CD4-positive, alpha-beta T cell (primary cell): ENCODE data around the gene HDLBP. TPM values are rescaled to one million over a fixed set of nuclear protein-coding genes. Genes with fewer than 3 reads are reported as not detected.
"Not testable (repeated sequence)": the region's sequence is repeated elsewhere in the genome, so short reads cannot be mapped to it uniquely, and the experiment has no call there.

Experiments
- ATAC-seq: fragments of 200-7000 bp; cut with Tn5 transposase; one replicate; pipeline ENCODE4 v1.10.0; 2022; ENCODE audit warnings: mild to moderate bottlenecking; ENCODE audit not compliant: poor library complexity
- CTCF ChIA-PET: fragments of 350-600 bp; sonication (Branson Sonifier 250); formaldehyde crosslinking; loops from one replicate; lab custom pipeline; 2021; ENCODE audit warnings: antibody characterized with exemption, inconsistent platforms; lab: Charles Lee
- POLR2A ChIA-PET: fragments of 350-600 bp; sonication (Branson Sonifier 250); formaldehyde crosslinking; loops from one replicate; lab custom pipeline; 2021; ENCODE audit warnings: antibody characterized with exemption, inconsistent platforms; lab: Charles Lee
- DNase-seq, 14 experiments: peaks; one replicate each; pipeline ENCODE4 v3.0.0-alpha.2; 2013 to 2020; ENCODE audit warnings: mixed read lengths in 2 of 14
- H3K27ac ChIP-seq, 2 donors: one replicate each; pipeline versions ENCODE4 v1.5.1 to v1.7.0; 2013; ENCODE audit warnings: low read length in 2 of 2, low read depth in 1 of 2, mild to moderate bottlenecking in 1 of 2
- H3K27me3 ChIP-seq, 2 experiments: 1 replicate in 1 of 2; 2 replicates in 1 of 2; pipeline versions ENCODE4 v1.6.1 to v1.7.0; 2013; ENCODE audit warnings: low read length in 2 of 2, control low read depth in 1 of 2, mild to moderate bottlenecking in 1 of 2, moderate library complexity in 1 of 2; ENCODE audit not compliant: insufficient read depth in 2 of 2, control insufficient read depth in 1 of 2
- H3K36me3 ChIP-seq: one replicate; pipeline ENCODE4 v1.6.1; 2013; ENCODE audit warnings: low read length, control low read depth; ENCODE audit not compliant: insufficient read depth
- H3K4me1 ChIP-seq: one replicate; pipeline ENCODE4 v1.6.1; 2013; ENCODE audit warnings: low read length, control low read depth; ENCODE audit not compliant: insufficient read depth
- H3K4me3 ChIP-seq: one replicate; pipeline ENCODE4 v1.5.1; 2013; ENCODE audit warnings: mild to moderate bottlenecking, low read length, moderate library complexity
- H3K9me3 ChIP-seq, 2 experiments: 1 replicate in 1 of 2; 2 replicates in 1 of 2; pipeline versions ENCODE4 v1.6.1 to v1.7.0; 2013; ENCODE audit warnings: low read length in 2 of 2, mild to moderate bottlenecking in 2 of 2, control low read depth in 1 of 2, moderate library complexity in 1 of 2; ENCODE audit not compliant: control insufficient read depth in 1 of 2, insufficient read depth in 1 of 2
- H3K27ac Mint-ChIP-seq: one replicate; pipeline ENCODE4 v1.8.0; 2020; ENCODE audit warnings: mixed read lengths
- H3K27me3 Mint-ChIP-seq: one replicate; pipeline ENCODE4 v1.8.0; 2021; ENCODE audit warnings: mixed read lengths
- H3K36me3 Mint-ChIP-seq: one replicate; pipeline ENCODE4 v1.8.0; 2021; ENCODE audit warnings: low read depth, mixed read lengths
- H3K4me1 Mint-ChIP-seq: one replicate; pipeline ENCODE4 v1.8.0; 2021; ENCODE audit warnings: low read depth, mixed read lengths
- H3K4me3 Mint-ChIP-seq: one replicate; pipeline ENCODE4 v1.8.0; 2020; ENCODE audit warnings: mild to moderate bottlenecking, mixed read lengths
- H3K9me3 Mint-ChIP-seq: one replicate; pipeline ENCODE4 v1.8.0; 2020; ENCODE audit warnings: mixed read lengths
- CTCF ChIP-seq: fragments of 200-600 bp; IDR thresholded peaks from one replicate; pipeline ENCODE4 v1.8.0; 2022; ENCODE audit warnings: antibody characterized with exemption, mild to moderate bottlenecking
- intact Hi-C, 2 experiments: fragments of 100-400 bp; cut with DNase I in 1 of 2; cut with micrococcal nuclease in 1 of 2; formaldehyde crosslinking; loops; one replicate each; pipeline versions ENCODE4 v1.15.1 to v1.9.0; 2023 to 2025; cut with DNase I, micrococcal nuclease
- total RNA-seq, 174 experiments: library from RNA in 2 of 174; stranded (reverse) in 2 of 174; gene quantifications; one replicate each; pipeline ENCODE4 v1.2.3 and lab custom pipeline; 2021 to 2026

Gene HDLBP
- total RNA-seq, 2 experiments from 2014 or later = 82.0 to 97.9 TPM

- H3K4me1 ChIP-seq = peaks cover 43% of the 10 kb centered on the region
- Mint-ChIP-seq H3K4me1 (peaks cover 69% of the 10 kb centered on the region), H3K9me3 (no peaks in the 10 kb centered on the region), H3K4me3 (peak overlapping the region; percentile 83), H3K36me3 (peaks cover 21% of the 10 kb centered on the region), H3K27ac (peak overlapping the region; percentile 75), H3K27me3 (no peaks in the 10 kb centered on the region)
- no peaks in the 10 kb centered on the region for H3K27me3 ChIP-seq
- CTCF ChIA-PET = interaction anchor here (0.6 to 1.1 kb wide), 5 partner anchors 16 to 757 kb away, joined by 3 to 5 read pairs (median 4); partner anchors contain the start of gene ATG4B
- TF ChIP-seq CTCF = no peak
- POLR2A ChIA-PET = interaction anchor here (1.2 to 1.9 kb wide), 3 partner anchors 11 to 148 kb away, joined by 3 to 22 read pairs (median 7); partner anchors contain the start of genes HDLBP and SEPTIN2
- H3K36me3 ChIP-seq = peaks cover 6% of the 10 kb centered on the region
- peak; percentile 70 for ATAC-seq
- DNase-seq = peak in 7 of 14 experiments; percentile 12 to 71 (median 55)
- peak overlapping the region; percentile 21 for H3K4me3 ChIP-seq
- intact Hi-C loops = no loop called here
- no peaks in the 10 kb centered on the region for H3K9me3 ChIP-seq
- peak overlapping the region in 1 of 2 donors; percentile 49 for H3K27ac ChIP-seq
These were observed 16.8 kb downstream of the HDLBP start for GRCh38 chr2:241298673-241299072.

- H3K27me3 Mint-ChIP-seq = no peaks in the 10 kb centered on the region
- H3K9me3 ChIP-seq = no peaks in the 10 kb centered on the region
- peak overlapping the region; percentile 38 for H3K27ac Mint-ChIP-seq
- H3K4me1 Mint-ChIP-seq = peaks cover 65% of the 10 kb centered on the region
- H3K9me3 Mint-ChIP-seq = no peaks in the 10 kb centered on the region
- H3K27ac ChIP-seq = no peak overlapping the region
- POLR2A ChIA-PET = interaction anchor here (0.8 kb wide), 1 partner anchor 195 kb away, joined by 3 read pairs; the partner anchor contains the start of gene MTERF4
- no peak for DNase-seq
- peaks cover 6% of the 10 kb centered on the region for H3K36me3 ChIP-seq
- CTCF ChIA-PET = no interaction called here
- H3K4me3 Mint-ChIP-seq = peak overlapping the region; percentile 20
- TF ChIP-seq CTCF = no peak
- intact Hi-C loops = no loop called here
- peaks cover 33% of the 10 kb centered on the region for H3K4me1 ChIP-seq
- no peaks in the 10 kb centered on the region for H3K27me3 ChIP-seq
- ATAC-seq = no peak
- H3K4me3 ChIP-seq = no peak overlapping the region
- peaks cover 21% of the 10 kb centered on the region for H3K36me3 Mint-ChIP-seq
These were observed 18.7 kb downstream of the HDLBP start for GRCh38 chr2:241296767-241297166.

GRCh38 chr2:241295326-241296095 lies 20.0 kb downstream of the HDLBP start:
- no peak overlapping the region for H3K4me3 ChIP-seq
- Mint-ChIP-seq H3K4me3 (no peak overlapping the region), H3K27me3 (no peaks in the 10 kb centered on the region), H3K4me1 (peaks cover 75% of the 10 kb centered on the region), H3K27ac (no peak overlapping the region), H3K36me3 (peaks cover 21% of the 10 kb centered on the region), H3K9me3 (no peaks in the 10 kb centered on the region)
- H3K9me3 ChIP-seq = no peaks in the 10 kb centered on the region
- peaks cover 31% of the 10 kb centered on the region for H3K4me1 ChIP-seq
- ChIA-PET CTCF (interaction anchor here (1.3 kb wide), 1 partner anchor 20 kb away, joined by 3 read pairs; the partner anchor contains the start of gene HDLBP), POLR2A (no interaction called here)
- peaks cover 6% of the 10 kb centered on the region for H3K36me3 ChIP-seq
- no peak for DNase-seq
- intact Hi-C loops = no loop called here
- ATAC-seq = no peak
- TF ChIP-seq CTCF = no peak
- no peaks in the 10 kb centered on the region for H3K27me3 ChIP-seq
- H3K27ac ChIP-seq = no peak overlapping the region

- CTCF ChIA-PET, H3K27ac Mint-ChIP-seq, H3K27me3 ChIP-seq, H3K9me3 ChIP-seq, intact Hi-C loops, H3K27ac ChIP-seq, H3K9me3 Mint-ChIP-seq, H3K4me3 Mint-ChIP-seq, H3K4me1 ChIP-seq, ATAC-seq, H3K4me3 ChIP-seq, H3K27me3 Mint-ChIP-seq, DNase-seq, H3K36me3 ChIP-seq: not testable (repeated sequence)
- POLR2A ChIA-PET = interaction anchor here (1.1 to 1.4 kb wide), 2 partner anchors 21 to 22 kb away, joined by 3 to 4 read pairs; partner anchors contain the start of genes HDLBP and SEPTIN2
- Mint-ChIP-seq H3K36me3 (peaks cover 17% of the 10 kb centered on the region), H3K4me1 (peaks cover 73% of the 10 kb centered on the region)
These were observed 22.1 kb downstream of the HDLBP start for GRCh38 chr2:241293378-241293797.
